ENCODE data around the gene TYRO3.

GRCh38 chr15:41511331-41511898 is 47.6 kb upstream of the TYRO3 start:
- TF ChIP-seq CTCF (IDR thresholded peaks at IDR 0.05; ENCODE audit: poor library complexity) (no peak), EZH2 (IDR thresholded peaks at IDR 0.05; ENCODE audit: borderline replicate concordance) (peak; percentile 64), EZH2phosphoT487 (IDR thresholded peaks at IDR 0.05; ENCODE audit: low read depth, severe bottlenecking, unreplicated experiment) (peak; percentile 63)

All from hepatocyte (in vitro differentiated cells).